GM12892 (cell line): ENCODE measurements around the gene COL6A2.

ENCODE experiments used
- POLR2A ChIP-seq: IDR thresholded peaks from 2 replicates; pipeline ENCODE4 v1.6.1; 2011; ENCODE audit warnings: low read depth, low read length, control low read depth
- POLR2AphosphoS5 ChIP-seq: IDR thresholded peaks from 2 replicates; pipeline ENCODE4 v1.6.1; 2011; ENCODE audit warnings: low read depth, low read length, control low read depth
- TAF1 ChIP-seq: IDR thresholded peaks from 2 replicates; pipeline ENCODE4 v1.6.1; 2011; ENCODE audit warnings: low read depth, mild to moderate bottlenecking, control low read depth, low read length, borderline replicate concordance

- TF ChIP-seq POLR2AphosphoS5: no peak
- TF ChIP-seq POLR2A: no peak
- TF ChIP-seq TAF1: no peak
These were observed 48.7 kb upstream of the COL6A2 start for GRCh38 chr21:46048926-46049889.
